ENCODE results near the gene KIF25.

KIF25 gene

GRCh38 chr6:168035098-168035660, 37.7 kb downstream of the KIF25 start:
- no peak for DNase-seq (ENCODE audit: low read depth in 1 of 2, low spot score in 1 of 2)

DNA sequence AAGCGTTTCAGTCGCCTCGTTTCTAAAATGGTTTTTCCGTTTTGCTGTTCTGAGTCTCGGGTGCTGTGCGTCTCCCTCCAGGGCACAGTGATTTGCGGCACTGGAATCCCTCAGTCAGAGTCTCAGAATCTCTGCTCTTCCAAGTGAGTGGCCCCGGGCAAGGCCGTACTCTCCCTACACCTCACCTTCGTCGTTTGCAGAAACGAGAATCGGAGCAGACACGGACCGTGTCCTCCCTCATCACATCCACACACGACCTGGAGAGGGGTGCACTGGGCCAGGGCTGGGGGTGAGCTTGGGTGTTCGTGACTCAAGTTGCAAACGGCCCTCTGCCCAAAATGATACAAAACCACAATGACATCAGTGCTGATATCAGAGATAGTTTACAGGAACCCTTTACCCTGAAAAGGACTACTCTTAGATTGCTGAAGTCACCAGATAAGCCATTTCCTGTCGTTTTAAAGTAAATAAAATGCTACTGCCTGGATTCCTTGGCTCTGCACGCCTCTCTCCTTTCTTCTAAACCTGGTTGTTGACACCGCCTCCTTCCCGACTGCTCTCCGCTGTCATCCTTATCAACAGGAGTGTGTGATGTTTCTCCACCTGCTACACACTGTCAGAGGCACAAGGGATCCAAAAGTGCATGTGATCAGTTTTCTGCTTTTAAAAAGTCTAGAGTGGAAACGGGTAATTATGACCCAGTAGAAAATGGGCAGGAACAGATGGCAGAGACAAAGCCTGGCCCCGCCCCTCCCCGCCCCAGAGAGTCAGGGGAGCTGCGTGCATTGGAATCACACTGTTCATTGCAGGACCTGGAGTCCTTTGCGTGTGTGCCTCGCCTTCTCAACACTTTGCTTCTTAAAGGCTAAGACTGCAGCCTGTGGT, 38.4 kb downstream of the KIF25 start:
- no peak for DNase-seq (ENCODE audit: low read depth in 1 of 2, low spot score in 1 of 2)

DNA sequence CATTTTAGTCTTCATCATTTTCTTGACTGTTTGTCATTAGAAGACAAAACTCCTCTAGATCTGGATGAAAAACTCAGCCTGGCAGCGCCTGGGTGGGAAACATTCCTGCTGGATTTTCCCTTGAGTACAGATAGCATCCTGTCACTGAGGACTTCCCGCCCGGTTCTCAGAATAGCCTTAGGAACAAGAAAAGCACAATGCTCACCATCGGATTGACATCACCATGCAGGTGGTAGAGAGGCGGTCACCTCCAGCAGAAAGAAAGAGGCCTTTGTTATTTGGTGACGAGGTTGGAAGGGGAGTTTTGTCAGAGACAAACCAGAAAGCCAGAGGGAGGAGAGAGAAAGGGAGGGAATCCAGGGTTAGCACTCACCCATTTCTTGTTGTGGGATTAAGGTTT, 39.8 kb downstream of the KIF25 start:
- no peak for DNase-seq (ENCODE audit: low read depth in 1 of 2, low spot score in 1 of 2)

DNA sequence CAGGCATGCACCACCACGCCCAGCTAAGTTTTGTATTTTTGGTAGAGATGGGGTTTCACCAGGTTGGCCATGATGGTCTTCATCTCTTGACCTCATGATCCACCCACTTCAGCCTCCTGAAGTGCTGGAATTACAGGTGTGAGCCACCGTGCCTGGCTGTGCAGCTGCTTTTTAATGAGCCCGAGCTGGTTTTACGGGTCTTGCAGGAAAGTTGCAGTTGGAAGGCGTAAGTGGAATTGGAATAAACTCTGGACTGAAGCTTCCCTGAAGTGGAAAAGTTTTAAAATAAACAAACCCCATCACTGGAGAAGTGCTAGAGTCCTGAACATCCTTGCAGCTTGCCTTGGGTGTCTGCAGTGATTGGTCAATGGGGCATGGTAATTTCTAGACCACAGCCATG, 40.4 kb downstream of the KIF25 start:
- no peak for DNase-seq (ENCODE audit: low read depth in 1 of 2, low spot score in 1 of 2)

- no peak for DNase-seq (ENCODE audit: low read depth in 1 of 2, low spot score in 1 of 2)
These were observed 41.2 kb downstream of the KIF25 start for GRCh38 chr6:168038576-168039140.

DNA sequence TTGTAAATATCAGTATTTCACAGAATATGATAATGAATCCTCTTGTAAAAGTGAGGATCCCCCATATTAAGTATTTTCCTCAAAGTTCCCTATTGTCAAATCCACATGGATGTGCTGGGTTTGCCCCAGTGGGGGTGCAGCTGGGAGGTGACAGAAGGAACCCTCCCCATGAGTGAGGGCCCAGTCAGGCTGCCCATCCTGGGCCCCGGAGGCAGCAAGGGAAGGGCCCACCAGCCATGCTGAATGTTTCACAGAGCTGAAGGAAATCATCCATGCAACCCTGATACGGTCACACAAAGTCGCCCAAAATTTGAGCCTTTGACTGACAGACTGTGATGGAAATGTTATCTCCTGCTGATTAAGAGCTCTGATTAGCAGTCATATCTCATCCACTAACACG, 41.8 kb downstream of the KIF25 start:
- DNase-seq (ENCODE audit: low read depth in 1 of 2, low spot score in 1 of 2): no peak

DNA sequence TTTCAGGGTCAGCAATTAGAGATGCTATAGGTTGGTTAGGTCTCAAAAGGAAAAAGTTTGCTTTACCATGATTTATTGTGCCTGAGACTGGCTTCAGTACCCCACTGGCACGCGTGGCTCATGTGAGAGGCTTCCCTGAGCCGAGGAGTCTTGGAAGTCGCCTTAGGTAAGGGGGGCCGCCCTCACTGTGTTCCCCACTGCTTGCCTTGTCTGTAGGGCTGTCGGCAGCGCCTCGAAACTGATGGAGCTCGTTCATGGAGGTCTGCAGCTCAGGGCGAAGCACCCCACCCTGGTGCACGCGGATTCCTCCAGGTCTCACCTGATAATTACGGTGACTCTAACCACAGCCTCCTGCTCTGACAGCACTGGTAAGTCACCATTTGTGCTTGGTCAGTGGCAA, 42.4 kb downstream of the KIF25 start:
- no peak for DNase-seq (ENCODE audit: low read depth in 1 of 2, low spot score in 1 of 2)

DNA sequence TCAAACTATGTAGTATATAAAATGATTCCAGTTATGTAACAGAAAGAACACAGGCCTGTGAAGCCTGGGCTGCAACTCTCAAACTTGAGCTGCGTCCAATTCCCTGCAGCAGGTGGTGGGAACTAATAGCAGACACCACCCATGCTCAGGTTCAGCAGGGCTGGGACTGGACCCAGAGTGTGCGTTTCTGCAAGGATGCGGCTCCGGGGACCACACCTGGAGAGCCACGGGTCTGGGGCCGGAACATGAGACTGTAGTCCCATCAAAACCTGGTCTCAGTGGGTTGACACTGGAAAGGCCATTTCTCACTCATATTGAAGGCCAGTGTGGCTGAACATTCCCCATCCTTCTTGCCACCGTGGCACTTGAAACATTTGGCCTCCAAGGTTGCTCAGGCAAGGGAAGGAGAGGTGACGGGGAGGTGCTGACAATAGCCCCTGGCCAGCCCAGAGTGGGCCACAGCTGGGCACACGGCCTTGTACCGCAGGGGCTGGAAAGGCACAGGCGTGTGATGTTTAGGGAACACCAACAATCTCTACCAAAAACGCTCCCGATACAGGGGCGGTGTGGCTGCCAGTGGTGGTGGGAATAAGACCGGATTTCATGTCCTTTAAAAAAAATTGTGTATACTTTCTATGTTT, 43.5 kb downstream of the KIF25 start:
- no peak for DNase-seq (ENCODE audit: low read depth in 1 of 2, low spot score in 1 of 2)

DNA sequence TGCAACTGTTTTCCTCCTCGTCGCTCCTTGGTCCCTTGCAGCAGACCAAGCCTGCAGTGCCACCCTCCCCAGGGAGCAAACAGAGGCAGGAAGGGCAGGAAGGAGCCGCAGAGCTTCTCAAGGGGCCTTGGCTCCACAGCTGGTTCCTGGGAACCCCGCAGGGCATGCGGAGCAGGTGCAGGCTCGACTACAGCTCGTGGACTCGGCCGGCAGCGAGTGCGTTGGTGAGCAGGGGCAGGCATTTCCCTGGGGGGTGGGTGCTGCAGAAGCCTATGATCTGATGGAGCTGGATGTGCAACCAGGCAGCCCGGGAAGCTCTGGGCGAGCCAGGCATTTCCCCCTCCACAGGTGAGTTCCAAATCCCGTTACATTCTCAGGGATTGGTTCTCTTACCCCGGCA, 44.5 kb downstream of the KIF25 start:
- no peak for DNase-seq (ENCODE audit: low read depth in 1 of 2, low spot score in 1 of 2)

GRCh38 chr6:168042426-168043192, 45.1 kb downstream of the KIF25 start:
- DNase-seq (ENCODE audit: low read depth in 1 of 2, low spot score in 1 of 2): no peak

DNA sequence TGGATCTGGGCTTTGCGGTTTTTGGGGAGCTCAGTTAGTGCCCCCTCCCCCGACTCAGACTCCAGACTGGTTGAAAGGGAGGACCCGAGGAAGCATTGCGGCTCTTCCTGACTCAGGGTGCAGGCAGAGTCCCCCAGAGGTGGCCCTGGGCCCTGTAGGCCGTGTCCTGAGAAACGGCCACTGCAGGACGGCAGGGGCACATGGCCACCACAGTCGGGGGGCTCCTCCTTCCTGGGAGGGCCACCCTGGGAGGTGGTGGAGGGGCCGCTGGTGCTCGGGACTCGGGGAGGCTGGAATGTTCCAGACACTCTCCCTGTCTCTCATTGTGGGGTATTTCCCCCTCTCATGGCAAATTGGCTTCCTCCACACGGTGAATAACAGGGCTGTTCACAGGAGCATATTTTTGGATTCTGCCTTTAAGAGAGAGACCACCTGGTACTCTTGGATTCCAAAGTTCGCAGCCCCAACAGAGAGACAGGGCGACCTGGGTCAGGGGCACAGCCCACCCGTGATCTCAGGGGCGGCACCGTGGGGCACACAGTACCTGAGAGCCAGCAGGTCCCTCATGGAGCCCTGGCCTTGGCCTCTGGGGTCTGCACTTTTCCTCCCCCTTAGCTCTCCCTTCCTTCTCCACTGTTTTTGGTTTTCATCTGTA, 45.8 kb downstream of the KIF25 start:
- no peak for DNase-seq (ENCODE audit: low read depth in 1 of 2, low spot score in 1 of 2)

GRCh38 chr6:168043848-168044415, 46.5 kb downstream of the KIF25 start:
- DNase-seq (ENCODE audit: low read depth in 1 of 2, low spot score in 1 of 2): no peak

DNA sequence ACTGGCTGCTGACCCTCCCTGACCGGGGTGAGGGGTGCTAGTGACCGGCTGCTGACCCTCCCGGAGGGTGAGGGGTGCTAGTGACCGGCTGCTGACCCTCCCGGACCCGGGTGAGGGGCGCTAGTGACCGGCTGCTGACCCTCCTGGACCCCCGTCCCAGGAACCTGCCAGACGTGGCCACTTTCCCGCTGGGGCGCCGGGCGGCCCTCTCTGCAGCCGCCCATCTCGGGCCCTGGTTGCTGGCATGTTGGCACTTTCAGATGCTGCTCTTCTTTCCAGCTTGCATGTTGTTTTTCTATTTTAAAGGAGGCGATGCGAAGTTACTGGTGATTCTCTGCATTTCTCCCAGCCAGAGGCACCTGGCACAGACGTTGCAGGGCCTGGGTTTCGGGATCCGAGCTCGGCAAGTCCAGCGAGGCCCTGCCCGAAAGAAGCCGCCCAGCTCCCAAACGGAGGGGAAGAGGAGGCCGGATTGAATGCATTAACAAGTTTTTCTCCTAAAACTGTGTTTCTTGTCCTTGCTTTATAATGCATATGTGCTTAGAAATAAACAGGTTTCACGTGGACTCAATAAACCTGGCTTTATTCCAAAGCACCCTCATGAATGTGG, 47.2 kb downstream of the KIF25 start:
- DNase-seq (ENCODE audit: low read depth in 1 of 2, low spot score in 1 of 2): no peak

DNA sequence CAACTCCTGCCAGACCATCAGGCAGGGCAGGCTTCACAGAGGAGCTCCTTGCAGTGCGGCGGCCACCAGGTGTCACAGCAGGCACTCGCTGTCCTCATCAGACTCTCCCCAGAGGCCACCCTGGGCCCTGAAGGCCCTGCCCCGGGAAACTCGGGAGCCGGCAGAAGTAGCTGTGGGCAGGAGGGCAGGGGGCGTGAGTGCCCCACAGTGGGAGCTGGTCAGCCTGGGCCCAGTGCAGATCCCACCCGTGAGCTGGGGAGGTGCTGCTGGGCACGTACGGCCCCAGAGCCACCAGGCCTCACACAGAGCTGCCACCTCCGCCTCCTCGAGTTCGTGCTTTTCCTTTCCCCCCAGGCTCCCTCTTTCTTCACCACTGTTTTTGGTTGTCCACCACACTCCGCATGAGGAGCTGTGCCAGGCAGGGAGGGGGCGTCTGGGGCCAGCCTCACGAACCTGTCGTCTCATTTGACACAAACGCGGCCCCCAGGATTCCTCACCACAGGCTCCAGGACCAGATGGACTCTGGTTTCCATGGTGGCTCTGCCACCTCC, 47.7 kb downstream of the KIF25 start:
- no peak for DNase-seq (ENCODE audit: low read depth in 1 of 2, low spot score in 1 of 2)

DNA sequence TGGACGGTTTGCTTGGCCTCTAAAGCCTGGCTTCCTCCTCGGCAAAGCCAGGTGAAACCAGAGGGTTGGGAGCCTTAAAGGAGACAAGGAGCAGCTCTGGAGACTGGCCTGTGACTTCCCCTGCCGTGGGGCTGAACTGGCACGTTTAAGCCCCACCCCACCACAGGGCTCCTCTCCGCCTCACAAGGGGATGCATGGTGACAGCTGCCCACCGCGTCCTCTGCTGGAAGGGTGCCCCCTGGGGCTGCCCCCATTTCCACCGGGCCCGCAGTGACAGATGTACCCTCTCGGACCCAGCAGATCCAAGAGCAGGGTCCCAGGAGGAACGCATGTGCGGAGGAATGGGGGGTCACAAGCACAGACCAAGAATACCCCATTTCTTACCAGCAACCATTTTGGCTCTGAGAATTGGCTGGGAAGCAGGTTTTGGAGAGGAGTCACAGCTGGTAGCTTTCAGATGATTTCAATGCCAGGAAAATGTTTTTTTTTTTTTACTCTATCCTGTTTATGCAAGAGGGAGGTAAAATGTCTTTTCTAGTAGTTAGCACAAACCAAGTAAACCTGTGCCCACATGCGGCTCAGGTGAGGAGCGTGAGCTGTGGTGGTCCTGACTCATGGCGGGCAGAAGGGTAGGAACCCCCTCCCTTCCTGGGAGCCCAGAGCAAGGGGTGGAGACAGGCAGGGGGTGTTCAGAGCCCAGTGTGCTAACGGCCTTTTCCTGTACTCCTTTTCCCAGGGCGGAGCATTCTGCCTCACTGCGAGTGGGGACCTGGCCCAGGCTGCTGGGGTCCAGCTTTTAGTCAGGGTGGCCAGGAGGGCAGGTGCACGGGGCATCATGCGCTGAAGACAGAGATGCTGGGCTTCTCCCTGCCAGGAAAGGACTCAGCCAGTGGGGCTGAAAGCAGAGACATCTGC, 48.5 kb downstream of the KIF25 start:
- DNase-seq (ENCODE audit: low read depth in 1 of 2, low spot score in 1 of 2): no peak

DNA sequence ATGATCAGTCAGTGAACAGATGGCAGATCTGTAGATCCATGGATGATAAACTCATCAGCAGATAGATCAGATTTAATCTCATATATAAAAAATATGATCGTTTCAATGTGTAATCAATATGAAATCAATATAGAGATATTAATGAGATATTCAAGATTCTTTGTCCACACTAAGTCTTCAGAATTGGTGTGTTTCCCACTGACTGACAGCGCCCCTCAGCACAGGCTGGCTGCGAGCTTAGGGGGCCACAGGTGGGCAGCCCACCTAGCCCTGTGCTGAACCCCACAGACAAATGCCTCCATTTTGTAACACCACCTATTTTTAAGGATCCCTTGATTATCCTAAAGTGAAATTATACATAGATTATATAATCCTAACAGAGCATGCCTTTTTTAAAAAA, 49.2 kb downstream of the KIF25 start:
- DNase-seq (ENCODE audit: low read depth in 1 of 2, low spot score in 1 of 2): no peak

DNA sequence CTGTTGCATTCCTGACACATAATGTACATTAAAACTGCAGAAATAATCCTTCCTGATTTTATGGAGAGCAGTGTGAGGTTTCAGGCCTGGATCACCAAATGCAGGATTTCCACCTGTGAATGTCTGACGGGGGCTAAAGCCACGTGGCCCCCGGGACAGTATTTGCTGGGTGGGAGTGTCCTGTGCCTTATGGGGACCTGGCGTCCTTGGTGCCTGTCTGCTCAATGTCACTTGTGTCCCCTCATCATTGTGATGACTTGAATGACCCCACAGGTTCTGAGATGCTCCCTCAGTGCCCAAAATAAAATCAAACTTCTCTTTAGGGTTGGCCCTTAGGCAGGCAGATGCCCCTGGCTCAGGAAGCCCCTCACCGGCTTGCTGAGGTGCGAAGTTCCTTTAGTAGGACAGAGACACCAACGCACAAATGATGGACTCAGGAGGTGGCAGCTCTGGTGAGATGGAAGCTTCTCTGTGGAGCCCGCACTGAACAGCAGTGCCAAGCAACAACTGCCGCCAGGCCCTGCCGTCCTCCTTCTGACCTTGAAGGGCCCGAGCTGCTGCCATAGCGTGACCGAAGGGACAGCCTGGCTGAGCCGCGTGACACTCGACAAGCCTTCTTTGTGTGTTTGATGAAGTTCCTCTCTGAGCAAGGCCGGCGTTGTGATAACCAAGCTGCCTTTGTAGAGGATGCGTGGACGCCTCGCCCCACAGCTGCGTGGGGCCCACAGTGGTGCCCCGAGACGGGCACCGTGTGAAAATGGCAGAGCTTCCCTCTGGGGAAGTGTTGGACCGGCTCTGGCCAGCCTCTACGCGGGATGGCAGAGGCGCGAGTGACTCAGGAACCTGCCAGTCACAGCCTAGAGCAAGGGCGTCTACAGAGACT, 50.6 kb downstream of the KIF25 start:
- no peak for DNase-seq (ENCODE audit: low read depth in 1 of 2, low spot score in 1 of 2)

GRCh38 chr6:168048724-168049025, 51.2 kb downstream of the KIF25 start:
- no peak for DNase-seq (ENCODE audit: low read depth in 1 of 2, low spot score in 1 of 2)

Measured in stimulated activated CD4-positive, alpha-beta T cell treated with anti-CD3 and anti-CD28 coated beads, Interleukin-15, amount 100 ng/mL, for 1 hour (primary cell).